ENCODE results near the gene ZNF385D.

ZNF385D gene

DNA sequence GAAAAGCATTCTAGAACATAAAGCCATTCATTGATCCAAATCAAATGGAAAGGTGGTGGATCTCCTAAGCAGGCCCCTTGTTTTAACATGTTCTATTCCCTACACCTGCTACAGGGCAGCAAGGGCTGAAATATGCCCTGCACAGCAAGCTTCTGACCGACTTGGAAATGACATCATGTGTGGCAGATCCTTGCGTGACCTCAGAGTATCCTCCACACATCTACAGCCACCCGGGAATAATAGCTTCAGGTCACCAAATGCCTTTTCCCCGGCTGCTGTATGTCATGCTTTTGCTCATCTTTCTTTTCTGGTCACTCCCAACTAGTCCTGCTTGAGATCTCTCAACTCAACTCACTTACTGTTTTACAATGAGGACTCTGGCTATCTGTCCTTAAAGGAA, 158.2 kb downstream of the ZNF385D start:
- no peak for DNase-seq

DNA sequence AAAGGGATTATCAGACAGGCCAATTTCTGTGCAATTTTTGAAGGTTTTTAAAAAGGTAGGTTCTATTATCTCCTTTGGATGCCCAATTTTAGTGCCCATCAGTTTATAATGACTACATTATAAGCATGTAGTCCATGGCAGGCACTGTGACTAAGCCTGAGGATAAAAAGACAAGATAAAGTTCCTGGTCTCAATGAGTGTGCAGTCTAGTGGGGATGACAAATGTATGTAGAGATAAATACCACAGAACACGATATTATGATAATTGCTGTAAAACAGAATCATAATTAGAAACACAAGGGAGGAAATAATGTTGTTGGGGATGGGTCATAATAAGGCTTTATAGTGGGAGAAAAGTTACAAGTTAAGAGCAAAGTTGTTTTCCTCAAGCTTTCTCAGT, 163.1 kb downstream of the ZNF385D start:
- DNase-seq: no peak

DNA sequence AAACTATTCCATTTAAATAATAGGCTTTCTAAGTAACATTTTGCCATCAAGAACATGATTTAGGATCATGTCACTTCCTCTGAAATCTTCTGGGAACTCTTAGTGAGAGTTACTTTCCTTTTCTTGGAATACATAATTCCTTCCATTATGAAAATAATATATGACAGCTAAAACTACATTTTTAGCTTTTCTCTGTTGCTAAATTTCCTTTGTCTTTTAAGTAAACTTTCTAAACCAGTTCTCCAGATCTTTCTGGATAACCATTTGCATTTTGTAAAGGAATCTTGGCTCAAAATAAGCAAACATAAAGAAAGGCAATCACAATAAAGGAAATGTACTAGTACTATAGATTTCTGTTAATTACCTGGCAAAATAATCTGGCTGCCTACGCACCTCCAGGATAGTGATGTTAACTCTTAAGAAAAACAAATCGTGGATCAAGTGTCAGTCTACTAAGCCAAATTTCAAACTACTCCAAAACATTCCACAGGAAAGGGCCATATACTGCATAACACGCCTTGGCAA, 165.7 kb downstream of the ZNF385D start:
- DNase-seq: no peak

DNA sequence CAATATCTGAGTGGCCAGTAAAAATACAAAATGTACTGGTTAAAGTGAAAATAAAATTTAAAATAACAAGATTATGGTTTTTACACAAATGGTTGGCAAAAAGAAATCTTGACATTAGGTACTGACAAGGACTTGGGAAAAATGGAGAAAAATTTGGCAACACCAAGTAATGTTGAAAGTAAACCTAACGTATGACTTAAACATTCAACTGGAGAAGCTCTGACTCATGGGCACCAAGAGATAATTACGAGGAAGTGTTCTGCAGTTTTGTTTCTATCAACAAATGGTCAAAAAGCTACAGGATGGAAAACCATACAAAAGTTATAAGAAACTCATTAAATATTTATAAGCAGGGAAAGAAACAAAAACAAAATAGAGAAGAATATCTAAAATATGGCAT, 177.7 kb downstream of the ZNF385D start:
- DNase-seq: peak in 1 of 3 donors; percentile 8

DNA sequence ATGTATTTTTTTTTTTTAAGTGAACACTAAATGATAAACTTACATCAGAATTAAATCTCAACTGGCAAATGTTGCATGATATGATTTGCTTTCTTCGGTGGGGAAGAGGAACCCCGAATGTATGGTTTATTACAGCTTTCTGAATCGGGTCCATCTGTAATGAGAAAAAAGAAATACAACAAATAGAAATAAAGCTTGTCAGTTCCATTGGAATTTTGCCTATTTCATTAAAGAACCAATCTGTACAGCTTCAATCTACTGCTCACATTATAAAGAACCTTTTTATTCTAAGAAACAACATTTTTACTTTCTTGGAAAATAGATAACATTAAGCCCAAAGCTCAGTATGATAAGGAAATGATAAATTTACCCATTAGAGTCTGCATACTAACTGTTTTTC, 186.5 kb downstream of the ZNF385D start:
- no peak for DNase-seq

DNA sequence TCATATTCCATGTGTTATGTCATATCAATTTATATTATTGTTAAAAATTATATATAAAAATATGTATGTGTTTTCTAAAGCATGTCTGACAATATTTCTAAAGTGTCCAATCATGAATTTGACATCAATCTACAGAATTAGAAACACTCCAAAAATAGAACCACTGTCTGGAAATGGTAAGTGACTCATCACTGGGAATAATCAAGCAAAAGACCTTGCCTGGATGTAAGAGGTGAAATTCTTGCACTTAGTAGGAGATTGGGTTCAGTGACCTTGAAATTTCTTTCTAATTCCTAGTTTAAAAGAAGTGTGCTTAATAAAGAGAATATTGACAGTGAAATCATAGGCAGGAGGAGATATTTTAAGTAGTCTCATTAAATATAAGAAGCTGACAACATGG, 188.8 kb downstream of the ZNF385D start:
- no peak for DNase-seq

DNA sequence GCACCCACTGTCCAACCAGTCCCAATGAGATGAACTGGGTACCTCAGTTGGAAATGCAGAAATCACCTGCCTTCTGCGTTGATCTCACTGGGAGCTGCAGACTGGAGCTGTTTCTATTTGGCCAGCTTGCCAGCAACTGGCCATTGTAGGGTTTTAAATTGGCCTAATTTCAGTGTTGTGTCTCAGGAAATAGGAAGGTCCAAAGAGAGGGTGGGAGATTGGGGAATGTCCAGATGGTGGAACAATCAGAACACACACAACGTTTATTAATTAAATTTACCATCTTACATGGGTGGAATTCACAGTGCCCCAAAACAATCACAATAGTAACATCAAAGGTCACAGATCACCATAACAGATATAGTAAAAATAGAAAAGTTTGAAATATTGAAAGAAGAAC, 189.5 kb downstream of the ZNF385D start:
- no peak for DNase-seq

DNA sequence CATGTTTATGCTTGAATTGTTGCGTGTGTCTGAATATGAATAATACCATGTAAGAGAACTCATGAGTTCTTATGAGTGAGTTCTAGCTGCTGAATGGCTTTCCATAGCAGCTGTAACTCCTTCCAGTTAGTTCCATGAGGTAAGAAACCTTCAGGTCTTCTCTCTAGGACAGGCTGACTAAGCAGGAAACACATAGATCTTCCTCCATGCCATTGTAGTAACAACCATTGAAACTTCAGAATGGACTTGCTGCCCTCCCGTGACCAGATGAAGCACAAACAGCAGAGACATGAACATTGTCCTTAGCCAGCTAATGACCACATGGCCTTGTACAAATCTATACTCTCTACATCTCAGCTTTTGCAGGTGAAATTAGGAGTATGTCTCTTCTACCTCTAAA, 200.0 kb downstream of the ZNF385D start:
- DNase-seq: peak in 2 of 3 donors; percentile 32 to 33

DNA sequence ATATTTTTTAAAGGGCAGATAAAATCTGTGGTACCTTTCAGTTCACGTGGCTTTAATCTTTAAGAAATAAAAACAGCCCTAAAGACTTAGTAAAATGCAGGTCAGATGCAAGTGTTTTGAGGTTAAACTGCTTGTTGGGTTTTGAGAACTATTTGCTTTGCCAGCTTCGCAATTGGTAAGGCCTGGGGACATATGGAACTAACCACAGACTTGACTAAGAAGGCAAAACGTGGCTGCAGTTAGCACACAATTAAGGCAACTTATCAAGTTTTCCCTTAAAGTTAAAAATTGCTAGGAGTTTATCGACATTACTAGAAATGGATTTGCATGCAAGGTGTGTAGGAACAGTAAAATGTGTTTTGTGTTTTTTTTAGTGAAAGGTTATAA, 206.9 kb downstream of the ZNF385D start:
- no peak for DNase-seq

DNA sequence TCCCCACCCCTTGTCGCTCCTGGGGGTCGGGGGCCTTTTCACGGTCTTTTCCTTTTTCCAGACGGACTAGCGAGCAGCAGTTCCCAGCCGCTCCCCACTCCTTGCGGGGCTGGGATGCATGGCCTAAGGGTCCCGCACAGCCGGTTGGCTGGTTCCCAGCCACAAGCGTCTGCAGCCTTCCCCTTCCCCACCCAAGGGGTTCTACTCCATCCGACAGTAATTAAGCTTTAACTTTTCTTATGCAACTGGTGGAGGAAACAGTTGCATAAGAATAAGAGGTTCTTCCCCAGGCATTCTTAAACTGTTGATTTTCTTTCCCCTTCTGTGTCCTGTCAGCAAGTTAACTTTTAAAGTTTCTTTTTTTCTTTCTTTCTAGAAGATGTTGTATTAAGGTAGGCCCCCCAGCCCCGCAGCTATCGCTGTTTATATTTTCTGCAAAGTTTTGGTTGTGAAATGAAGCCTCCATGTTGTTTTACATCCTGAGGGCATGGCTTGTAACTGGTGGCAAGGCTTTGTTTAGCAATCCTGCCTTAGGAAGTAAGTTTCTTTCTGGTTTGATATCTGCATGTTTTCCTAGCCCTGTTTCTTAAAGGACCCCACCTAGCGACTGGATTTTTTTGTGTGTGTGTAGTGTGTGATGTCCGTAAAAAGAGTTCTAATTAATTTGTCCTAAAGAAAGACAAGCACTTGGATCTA, 207.5 kb downstream of the ZNF385D start:
- no peak for DNase-seq

DNA sequence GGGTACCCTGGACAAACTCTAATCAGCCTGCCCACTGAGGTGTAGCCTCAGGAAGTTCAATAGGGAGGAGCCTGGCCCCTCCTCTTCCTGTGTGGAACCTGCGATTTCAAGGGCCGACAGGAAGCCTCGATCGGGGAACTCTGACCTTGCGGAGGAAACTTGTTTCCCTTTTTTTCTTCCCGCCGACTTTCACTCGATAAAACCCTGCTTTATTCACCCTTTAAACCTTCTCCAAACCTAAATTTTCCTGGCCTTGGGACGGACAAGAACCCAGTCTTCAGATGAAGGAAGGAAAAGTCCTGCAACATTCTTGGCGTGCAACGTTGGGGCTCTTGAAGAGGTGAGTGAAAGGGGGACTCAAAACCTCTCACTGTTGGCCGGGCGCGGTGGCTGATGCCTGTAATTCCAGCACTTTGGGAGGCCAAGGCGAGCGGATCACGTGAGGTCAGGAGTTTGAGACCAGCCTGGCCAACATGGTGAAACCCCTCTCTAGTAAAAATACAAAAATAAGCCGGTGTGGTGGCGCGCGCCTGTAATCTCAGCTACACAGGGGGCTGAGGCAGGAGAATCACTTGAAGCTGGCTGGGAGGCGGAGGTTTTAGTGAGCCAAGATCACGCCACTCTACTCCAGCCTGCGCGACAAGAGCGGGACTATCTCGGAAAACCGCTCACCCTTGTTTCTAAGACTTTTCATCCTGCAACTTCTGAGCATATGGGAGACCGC, 208.2 kb downstream of the ZNF385D start:
- no peak for DNase-seq

DNA sequence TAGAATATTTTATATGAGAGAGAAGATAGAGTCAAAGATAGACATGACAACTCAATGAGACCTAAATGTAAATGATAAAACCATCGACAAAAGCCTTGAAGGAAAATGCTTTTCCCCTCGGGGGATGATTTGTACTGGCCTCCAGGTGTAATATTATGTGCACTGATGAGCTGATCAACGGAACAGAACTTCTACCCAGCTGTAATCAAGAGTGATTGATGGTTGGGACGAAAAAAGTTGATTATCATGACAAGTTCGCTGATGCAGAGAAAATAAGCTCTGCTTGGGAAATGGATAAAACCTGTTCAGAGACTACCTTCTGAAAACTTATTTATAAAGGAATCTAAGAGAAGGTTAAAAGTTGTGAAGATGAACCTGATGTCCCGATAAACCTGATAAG, 210.7 kb downstream of the ZNF385D start:
- no peak for DNase-seq

DNA sequence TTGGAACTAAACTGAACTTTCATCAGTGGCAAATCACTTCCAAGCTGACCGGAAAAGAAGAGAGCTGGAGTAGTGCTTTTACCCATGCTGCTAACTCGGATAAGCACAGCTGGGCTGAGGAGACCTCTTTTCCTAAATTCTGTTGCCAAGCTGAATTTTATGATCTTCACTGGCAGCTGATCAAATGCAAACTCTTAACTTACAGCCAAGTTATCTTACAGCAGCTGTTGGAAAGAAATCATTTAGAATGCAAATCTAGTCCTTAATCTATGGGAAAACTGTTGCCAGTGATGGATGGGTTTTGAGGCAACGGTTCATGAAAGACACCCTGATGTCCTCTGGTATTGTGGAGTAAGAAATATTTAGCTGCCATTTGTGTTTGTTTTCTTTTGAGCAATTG, 216.5 kb downstream of the ZNF385D start:
- no peak for DNase-seq

DNA sequence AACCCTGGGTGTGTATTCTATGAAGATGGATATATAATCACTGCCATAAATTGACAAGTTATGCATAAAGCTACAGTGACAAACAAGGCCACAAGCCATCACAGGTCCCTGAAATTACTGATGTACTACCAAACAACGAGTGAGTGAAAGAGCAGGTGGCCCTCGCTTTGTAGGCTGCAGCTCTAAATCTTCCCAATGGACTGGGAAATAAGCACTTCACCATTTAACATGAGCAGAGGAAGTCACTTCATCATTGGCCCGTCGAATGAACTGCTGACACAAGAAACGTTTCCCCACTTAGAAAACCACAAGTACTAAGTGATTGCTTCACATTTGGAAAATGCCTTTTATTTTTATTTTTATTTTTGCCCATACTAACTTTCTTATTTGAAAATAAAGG, 218.0 kb downstream of the ZNF385D start:
- DNase-seq: peak; percentile 26 to 40 (median 31)

DNA sequence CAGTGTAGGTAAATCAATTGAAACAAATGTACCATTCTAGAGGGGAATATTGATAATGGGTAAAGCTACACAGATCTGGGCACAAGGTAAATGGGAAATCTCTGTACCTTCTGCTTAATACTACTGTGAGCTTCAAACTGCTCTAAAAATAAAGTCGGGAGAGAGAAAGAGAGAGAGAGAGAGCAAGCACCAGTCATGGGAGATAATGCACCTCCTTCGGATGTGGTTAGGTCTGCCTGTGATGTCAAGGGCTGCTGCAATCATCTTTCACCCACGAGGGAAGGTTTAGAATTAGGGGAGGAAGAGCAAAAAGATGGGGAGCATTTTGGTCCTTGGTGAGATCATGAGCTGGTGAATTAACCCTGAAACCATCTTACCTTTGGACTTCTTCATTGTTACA, 219.1 kb downstream of the ZNF385D start:
- no peak for DNase-seq

DNA sequence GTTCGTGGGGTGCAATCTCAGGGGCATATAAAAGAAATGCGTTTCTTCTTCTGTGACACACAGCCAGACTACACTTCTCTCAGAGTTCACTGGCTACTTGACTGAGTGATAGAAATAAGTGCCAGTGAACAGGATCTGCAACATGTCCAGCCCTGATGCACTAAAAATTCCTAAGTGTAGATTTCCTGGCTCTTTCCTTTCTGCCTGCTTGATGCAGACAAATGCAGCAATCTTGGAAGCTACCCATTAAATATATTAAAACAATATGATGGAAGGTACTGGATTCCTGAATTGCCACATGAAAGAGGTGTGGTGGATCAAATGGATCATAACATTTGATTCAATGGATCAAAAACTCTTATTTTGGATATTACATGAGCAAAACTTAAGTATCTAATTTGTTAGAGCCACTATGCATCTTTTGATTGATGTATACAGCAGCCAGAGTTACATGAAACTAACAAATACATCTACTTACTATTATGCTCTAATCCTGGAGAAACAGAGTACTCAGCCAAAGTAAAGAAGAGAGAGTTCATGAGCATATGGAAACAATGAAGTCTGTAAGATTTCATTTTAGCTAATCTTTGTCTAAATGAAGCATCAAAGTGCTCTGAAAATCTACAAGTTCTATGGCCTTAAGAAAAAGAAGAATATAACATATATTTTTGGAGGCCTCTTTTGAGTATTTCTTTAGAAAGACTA, 222.6 kb downstream of the ZNF385D start:
- DNase-seq: no peak

DNA sequence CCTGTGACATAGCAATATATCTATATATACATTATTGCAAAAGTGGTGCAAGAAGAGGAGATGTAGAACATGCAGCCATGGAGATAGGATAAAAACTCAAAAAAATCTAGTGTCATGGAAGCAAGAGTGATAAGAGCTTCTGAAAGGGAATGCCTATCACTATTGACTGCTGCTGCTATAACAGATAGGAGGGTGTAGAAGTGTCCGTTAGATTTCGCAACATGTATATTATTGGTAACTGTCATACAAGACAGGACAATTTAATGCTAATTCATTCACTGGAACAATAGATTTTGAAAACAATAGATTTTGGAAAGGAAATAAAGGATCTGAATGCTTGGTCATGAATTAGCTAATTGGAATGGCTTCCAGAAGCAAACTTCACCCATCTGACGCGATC, 224.5 kb downstream of the ZNF385D start:
- no peak for DNase-seq

DNA sequence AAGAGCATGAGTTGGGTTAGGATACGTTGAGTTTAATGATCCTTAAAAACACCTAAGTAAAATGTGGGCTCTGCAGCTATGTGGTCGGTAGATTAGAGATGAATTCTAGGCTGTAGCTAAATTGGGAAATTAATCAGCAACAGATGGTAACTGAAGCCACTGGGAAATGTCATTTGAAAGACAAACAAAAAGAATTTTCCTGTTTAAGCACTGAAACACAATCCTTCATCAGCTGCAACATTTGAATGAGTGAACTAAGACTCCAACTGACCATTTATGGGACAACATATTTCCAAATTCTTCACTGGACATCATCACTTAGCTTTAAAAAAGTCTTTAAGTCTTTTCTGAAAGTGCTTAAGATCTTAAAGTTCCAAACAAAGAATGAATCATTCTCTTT, 226.9 kb downstream of the ZNF385D start:
- no peak for DNase-seq

DNA sequence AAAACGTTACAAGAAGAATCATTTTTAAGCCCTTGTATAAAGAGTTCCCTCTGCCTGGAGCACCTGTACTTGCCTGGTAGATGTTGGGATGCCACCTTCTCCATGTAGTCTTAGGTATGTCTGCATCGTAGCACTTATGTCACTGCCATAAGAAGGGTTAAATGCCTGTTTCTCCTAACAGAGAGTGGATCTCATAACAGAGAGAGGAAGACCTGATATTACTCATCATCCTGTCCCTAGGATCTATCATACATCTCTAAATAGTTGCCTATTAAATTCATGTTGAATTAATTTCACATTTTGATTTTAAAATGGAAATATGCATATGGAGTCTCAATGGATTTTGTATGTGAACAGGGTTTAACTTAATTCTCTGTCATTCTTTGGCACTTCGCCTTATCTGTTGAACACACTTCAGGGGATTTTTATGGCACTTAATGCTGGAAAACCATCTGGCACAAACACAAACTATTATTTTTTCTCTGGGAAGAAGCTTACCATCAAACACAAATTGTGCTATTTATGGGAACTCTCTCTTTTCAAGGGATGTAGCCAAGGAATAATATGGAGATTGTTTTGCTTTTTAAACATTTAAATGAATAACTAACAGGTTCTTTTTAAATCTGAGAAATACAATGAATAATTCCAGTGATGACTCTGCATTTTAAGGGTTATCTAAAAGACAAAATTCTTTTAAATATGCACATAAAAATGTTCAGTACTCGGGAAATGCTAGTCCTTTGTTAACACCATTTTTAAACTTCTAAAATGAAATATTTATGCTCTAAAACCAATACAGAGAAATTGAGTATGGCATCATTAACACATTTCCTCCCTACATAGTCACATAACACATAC, 230.7 kb downstream of the ZNF385D start:
- no peak for DNase-seq

DNA sequence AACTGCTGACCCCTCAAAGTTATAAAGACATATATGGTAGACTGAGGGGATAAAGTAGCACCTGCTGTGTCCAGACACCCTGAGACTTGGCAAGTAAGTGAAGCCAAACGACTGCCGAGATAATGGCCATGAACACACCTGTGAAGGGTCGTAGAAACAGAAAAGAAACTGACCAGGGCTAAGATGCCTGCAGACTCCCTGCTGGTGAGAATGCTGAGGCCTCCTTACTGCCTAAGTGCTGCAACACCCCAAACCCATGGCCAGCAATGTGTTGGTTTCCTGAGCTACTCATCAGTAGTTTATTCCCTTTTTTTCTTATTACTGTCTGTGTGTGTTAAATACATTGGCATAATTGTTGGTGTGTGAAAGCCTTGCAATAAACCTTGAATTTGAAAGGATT, 233.8 kb downstream of the ZNF385D start:
- DNase-seq: no peak

DNA sequence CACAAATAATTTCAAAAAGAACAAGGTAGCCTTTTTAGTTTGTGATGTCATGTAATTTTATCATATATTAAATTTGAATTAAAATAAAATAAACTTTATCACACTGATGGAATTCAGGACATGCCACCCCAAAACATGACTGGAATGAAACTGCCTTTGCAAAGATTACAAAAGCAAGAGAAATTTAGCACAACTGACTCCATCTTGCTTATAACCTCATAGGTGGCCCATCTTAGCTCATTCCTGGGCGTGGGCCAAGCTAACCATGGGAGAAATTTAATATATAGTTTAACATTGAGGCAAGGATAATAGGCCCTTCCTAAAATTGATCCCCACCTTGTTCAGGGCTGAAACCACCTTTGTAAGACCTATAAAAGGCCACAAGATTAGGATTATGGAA, 235.6 kb downstream of the ZNF385D start:
- no peak for DNase-seq

DNA sequence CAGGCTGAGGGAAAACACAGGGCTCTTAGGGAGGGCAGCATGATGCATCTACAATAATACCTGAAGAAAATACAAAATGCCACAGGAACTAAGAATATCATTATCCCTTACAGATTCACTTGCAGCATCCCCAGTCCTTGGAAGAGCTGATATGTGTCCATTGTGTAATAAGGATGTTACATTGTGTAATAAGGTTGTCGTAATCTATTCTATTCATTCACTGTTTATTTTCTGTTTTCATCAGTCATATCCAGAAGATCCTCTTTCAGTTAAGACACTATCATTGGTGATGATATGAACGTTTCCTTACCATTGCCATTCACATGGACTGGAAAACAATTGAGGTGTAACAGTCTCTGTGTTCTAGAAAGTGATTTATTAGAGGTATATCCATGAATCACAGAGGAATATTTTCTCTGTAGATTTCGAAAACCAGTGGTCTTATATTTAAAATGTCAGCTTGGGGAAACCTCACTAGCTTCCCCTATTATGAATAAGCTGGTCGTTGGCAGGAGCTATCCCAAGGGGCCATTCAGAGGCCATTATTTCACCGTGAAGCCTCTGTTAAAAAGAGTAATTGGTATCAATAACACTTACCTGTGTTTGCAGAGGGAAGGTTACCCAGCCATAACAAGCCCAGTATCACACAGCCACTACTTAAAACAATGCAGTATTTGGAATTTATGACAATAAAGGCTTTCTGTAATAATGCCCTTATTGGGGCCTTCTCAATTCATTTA, 241.1 kb downstream of the ZNF385D start:
- DNase-seq: peak; percentile 12 to 66 (median 57)

Data from suppressor macrophage treated with lipopolysaccharide for 1 hour (primary cell).